Activated CD4-positive, alpha-beta T cell treated with anti-CD3 and anti-CD28 coated beads for 4 hours (primary cell): Measurements from ENCODE around the gene CDKN2B-AS1.

Experiments used
- DNase-seq, 2 donors: peaks; one replicate each; pipeline ENCODE4 v3.0.0-alpha.2; 2020

The CDKN2B-AS1 gene

DNA sequence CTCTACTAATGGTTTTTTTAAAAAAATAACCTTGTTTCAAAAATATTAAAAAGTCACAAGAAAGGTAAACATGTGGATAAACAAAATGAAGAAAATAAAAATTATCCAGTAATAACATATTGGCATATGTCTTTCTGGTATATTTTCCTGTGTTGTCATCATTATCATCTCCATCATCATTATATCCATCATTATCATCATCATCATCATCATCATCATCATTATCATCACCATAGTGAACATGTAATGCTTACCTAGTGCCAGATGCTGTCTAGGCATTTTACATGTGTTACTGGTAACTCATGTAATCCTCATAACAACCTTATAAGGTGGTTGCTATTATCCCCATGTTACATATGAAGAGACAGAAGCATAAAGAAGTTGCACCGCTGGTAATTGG, 126.0 kb downstream of the CDKN2B-AS1 start:
- DNase-seq, result no peak

DNA sequence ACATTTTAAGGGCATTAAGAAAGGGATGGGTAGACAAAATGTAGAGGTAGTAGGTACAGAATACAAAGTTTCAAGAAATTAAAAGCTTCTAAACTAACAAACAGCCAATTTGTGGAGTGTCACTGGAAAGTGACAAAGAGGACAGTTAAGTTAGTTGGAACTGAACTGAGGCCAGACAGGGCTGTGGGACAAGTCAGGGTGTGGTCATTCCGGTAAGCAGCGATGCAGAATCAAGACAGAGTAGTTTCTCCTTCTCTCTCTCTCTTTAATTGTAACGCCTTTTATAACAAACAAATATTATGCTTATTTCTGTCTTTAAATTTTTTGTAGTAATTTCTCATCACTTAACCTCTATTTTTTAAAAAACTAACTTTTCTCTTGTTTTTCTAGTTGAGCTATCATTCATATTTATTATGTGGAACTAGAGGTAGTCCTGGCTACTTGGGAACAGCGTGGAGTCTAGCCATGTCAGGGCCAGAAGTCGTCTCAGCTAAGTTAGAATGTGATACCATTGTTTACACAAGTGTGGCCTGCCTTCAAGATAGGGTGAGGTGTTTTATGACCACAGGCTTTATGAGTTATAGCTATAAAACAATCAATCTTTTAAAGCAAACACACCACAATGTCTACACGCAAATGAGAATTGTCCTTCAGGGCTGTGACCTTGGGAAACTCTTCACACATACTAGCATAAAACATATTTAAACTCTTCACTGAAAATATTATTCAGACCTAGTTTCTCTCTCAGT, 129.8 kb downstream of the CDKN2B-AS1 start:
- no peak for DNase-seq

DNA sequence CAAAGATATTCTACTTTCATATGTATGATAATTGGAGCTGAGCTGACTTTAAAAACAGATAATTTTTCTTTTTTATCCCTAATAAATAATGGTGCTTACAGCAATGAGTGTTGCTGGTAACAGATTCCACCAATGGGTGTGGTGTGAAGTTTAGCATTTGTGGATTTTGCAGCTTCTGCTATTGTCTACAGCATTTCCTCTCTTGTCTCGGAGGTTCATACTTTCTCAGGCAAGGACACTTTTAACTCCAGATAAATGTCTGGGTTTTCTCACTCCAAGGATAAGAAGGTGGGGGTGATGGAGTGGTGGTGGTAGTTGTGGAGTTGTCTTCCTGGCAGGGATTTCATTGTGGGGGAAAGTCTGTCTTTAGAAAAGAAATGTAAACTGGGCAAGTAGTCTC, 134.5 kb downstream of the CDKN2B-AS1 start:
- no peak for DNase-seq

DNA sequence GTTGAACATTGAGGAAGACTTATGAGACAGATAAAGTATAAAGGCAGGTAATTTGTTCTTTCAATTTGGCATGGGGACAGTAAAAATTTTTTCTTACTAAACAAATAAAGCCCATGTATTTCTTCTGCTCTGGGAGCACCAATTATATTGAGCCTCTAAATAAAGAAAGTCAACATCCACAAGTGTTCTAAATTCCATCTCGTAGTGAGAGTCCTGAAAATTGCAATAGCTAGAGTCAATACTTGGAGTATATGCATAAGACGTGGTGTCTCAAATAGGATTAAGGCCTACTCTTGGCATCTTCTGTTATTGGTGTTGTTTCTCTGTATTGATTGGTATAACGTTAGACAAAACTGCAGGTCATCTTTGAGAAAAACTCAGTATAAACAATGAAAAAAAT, 135.0 kb downstream of the CDKN2B-AS1 start:
- no peak for DNase-seq

DNA sequence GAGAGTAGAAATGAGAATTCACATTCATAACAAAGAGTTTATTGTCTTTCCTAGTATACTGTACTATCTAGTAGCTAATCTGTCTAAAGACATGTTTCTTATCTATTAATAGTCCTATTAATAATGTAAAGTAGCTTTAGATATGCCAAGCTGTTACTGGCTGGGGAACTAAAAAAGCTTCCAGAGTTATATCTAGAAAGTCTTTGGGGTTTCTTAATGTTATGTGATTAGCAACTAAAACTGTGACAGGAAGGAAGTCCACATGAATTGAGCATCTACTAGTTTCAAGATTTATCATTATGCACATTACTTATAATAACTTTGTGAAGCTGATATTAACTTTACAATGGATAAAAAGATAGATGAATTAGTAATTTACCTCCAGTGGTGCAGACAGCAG, 137.2 kb downstream of the CDKN2B-AS1 start:
- no peak for DNase-seq

DNA sequence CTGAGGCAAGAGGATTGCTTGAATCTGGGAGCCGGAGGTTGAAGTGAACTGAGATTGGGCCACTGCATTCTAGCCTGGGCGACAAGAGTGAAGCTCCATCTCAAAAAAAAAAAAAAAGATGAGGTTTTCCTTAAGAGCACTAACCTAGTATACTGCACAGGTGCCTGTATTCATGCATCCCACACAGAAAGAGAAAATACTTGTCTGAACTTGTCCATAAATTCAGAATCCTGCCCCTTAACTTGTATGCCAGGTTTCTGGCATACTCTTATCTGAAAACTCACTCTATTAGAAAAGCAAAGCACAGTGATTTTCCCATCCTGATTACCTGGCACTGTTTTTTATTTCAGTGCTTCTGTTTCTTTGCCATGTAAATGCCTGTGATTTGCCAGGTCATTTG, 139.8 kb downstream of the CDKN2B-AS1 start:
- no peak for DNase-seq

DNA sequence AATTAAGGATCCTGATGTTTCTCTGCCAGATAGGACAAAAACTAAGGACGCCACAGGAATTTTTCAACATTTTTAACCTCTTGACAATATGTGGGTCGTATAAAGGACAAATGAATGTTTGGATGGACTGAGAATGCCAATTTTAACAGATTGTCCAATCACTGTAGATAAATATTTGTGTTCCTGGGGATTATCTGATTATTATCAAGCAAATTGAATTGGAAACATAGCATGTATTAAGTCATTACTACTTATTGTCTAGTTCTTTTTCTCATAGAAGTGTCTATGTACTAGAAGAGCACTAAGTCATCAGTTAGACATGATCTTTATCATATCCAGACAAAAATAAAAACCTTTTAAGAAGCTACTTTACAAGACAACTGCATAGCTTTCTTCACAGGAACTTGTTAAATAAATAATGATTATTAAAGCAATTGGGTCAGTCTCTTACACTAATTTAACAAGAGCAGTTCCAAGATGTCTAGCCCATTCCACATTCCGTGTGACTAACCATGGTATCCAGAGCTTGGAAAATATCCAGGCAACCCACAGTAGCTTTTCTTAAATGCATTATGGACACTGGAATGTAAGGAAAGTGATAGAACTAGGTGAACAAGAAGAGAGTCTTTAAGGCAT, 142.0 kb downstream of the CDKN2B-AS1 start:
- DNase-seq, result no peak

DNA sequence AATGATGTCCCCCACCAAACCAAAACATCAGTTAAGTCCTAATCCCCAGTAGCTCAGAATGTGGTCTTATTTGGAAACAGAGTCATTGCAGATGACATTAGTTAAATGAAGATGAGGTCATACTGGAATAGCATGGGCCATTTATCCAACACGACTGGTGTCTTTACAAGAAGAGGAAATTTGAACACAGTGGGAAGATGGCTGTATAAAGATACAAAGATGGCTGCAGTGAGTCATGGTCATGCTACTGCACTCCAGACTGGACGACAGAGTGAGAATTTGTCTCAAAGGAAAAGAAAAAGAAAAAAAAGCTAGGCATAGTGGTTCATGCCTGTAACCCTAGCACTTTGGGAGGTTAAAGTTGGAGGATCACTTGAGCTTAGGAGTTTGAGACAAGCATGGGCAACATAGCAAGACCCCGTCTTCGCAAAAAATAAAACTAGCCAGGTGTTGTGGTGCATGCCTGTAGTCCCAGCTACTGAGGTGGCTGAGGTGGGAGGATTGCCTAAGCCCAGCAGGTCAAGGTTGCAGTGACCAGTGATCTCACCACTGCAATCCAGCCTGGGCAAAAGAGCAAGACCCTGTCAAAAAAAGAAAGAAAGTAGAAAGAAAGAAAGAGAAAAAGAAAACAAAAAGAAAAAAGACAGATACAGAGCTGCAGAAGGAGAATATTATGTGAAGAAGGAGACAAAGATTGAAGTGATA, 144.5 kb downstream of the CDKN2B-AS1 start:
- no peak for DNase-seq

DNA sequence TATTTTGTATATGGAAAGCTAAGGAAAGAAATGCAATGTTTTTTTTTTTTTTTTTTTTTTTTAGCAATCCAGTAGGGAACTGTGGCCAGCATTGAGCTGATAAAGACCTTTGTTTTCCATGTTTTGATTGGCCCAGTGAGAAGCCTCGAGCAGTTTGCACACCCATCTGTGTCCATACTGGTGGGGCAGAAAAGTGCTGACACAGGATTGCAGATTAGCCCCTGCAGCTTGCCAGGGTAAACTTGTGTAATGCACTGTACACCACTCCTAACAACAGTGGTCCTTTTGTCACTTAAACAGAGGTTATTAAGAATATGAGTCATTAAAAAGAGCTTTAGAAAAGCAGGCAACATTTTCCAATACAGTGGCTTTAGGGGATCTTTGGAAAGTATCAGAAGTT, 147.3 kb downstream of the CDKN2B-AS1 start:
- no peak for DNase-seq

DNA sequence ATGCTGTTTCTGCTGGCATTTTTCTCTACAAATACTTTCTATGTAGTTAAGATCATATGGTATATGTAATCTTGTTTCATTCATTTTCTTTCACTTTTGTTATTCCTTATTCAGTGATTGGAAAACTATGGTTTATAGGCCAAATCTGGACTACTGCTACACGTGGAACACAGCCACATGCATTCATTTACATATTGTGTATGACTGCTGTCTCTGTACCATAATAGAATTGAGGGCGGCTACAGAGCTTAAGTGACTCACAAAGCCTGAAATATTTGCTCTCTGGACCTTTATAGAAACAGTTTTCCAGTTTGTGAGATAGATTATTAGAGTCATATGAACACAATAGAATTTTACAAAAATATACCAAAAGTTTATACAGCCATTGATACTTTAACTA, 148.1 kb downstream of the CDKN2B-AS1 start:
- no peak for DNase-seq

DNA sequence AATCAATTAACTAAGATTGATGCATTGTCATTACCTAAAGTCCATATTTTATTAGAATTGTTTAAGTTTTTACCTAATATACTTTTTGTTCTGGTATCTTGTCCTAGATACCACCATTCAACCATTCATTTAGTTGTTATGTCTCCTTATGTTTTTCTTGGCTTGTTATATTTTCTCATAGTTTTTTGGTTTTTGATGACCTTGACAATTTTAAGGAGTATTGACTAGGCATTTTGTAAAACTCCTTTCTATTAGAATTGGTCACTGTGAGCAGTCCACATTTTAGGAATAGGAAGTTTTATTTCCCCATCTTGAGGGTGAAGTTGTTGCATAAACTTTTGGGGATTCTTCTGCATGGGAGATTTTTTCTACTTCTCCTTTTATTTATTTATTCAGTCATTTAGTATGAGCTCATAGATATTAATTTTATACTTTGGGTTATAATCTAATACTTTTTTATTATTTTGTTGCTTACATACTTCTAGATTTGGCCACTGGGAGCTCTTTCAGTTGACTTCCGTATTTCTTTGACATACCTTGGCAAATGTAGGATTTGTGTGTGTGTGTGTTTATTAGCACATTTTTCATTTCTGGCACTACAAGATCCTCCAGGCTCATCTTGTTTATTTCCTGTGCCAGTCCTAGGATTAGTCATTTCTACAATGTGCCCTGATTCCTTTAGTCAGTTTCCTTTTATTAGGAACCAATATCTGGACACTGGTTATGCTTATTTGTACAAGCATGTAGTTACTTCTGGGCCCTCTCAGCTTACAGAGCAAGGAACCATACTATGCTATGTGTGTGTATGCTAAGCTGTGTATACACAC, 149.4 kb downstream of the CDKN2B-AS1 start:
- DNase-seq, result no peak

DNA sequence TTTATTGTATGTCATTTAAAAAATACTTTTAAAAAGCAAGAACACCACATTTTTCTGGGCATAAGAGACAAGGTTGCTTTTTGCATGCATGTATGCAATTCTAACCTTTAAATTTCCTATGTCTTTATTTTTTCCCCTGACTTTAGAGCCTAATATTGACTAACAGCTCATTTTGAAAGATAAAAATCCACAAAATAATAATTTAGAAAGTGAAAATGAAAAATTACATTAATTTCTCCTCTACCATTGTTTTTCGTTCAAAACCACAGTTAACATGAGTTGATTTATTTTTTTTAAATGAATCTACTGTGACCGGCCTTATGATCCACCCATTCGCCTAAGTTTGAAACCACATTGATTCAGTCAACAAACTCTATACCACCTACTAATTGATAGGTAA, 152.0 kb downstream of the CDKN2B-AS1 start:
- no peak for DNase-seq

DNA sequence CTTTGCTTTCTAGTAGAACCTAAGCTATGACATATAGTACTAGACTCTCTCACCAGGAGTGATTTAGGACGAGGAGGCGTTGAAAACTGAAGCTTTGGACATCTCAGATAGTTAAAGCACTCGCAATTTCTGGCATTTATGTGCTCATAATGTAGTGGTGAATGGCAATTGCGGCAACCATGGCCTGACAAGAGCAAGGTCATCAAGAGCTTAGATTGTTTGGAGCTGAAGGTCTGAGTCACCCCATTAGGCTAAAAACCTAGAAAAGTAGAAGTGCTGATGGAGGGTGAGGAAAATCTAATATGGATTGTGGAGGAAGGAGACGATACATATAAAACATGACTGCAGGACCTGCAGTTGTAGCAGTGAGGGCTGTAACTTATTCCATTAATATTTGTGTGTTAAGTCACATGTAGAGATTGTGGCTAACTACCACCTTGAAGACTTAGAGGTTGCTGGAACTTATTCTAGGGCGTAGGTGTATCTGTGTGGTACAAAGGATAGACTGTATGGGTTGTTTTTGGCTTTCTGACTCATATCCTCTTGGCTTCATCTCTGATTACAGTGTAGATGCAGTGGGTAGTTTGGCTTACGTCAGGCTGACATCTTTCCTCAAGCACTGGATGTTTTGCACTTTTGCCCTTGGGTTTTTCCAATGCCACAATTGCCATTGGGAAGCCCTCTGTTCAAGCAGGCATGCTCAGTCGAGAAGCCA, 153.4 kb downstream of the CDKN2B-AS1 start:
- DNase-seq, result no peak

DNA sequence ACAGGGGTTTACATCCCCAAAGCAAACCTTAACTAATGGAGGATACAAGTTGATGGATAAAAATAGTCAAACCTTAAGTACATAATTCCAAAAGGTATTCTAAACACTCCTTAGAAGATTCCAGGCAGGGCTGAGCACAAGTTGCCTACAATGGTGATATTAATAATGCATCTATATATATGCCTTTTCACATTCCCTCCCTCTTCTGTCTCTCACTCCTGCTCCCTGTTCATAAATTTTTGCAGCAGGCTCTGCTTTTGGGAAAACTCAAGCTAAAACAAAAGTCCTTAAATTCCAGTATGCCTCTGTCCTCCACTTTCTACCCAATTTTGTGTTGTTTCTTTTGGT, 153.9 kb downstream of the CDKN2B-AS1 start:
- DNase-seq, result no peak

DNA sequence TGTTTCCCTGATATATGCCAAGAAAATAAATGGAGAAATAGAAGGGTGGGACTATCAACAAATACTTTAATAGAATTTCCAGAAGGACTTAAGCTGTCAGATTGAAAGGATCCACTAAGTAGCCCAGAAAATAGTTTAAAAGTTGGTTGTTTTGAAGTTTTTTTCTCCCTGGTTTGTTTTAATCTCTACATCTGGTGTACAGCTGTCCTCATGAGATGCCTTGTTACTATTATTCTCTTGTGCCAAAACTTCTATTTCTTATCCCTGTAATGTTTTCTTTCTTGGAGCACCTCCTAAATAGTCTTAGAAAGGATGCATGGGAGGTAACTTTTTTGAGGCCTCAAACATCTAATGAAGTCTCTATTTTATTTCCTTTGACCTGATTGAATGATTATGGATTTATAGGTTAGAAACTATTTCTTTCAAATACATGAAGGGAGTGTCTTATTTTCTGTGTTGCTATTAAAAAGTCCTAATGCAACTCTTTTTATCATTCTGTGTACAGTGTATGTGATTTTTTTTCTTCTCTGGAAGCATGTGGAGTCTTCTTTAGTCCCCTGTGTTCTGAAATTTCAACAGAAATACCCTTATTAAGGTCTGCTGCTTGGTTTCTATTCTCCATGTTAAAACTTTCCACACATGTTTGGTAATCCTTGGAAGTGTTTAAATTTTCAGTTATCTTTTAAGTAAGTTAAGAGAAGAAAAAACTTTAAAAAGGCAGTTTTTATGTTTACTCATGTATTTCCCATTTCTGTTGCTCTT, 154.5 kb downstream of the CDKN2B-AS1 start:
- no peak for DNase-seq

DNA sequence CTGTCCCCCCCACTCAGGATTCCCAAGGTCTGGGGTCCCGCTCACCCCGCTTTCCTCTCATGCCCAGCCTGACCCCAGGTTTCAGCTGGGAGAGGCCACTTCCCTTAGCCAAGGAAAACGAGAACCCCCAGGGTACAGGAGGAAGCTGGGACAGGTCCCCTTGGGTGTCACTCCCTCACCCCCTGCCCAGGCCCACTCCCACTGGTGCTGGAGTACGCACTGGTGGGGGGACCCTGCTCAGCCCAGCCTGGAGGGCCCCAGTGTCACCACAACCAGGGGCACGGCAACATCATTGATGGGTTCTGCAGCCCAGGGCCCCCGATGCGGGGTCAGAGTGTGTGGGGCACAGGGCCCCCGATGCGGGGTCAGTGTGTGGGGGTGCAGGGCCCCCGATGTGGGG, 159.5 kb downstream of the CDKN2B-AS1 start:
- no peak for DNase-seq

DNA sequence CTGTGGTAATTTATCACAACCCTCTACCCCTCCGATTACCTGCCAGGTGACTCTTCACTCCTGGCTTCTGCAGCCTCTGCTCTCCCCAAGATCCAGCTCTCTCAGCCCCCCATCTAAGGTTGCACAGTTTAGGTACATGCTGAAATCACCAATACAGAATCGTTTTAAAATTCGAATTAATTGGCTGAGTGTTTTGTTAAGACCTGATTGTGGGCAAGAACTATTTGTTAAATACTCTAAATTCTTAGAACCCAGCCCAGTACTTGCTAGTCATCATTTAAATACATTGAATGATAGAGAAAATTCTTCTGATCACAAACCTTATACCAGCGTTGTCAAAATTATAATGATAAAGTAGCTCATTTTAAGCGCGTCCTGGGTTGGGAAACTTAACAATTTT, 162.0 kb downstream of the CDKN2B-AS1 start:
- DNase-seq, result no peak

DNA sequence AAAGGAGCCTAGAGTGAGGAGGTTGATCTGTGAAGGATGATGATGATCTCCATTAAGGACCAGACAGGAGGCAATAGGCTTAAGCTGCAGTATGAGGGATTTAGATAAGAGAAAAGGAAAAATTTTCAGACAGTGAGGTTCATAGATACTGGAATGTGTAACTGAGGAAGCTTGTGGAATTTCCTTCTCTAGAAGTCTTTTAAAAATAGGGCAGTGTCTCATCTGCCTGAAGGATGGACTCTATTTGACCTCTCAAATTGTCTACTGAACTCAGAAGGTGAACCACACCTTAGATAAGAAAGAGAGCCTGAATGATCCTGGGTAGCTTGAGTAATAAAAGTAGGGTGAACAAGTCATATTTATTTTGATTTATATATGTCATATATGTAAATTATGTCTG, 162.7 kb downstream of the CDKN2B-AS1 start:
- no peak for DNase-seq

DNA sequence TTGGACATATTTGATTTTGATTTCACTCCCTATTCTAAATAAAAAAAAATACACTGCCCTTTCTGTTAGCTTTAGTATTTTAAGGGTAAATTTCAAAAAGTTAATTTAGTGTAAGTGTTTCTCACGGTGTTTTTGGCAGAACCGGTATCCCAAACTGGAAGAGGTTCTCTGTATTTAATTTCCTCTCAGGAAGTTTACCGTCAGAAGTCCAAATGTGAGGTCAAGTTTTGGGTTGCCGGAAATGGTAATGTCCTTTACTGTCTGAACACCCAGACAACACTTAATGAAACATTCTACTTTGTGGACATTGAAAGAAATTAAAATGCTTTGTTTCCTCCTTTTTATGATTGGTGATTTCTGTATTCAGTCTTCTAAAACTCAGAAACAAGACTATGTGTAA, 163.2 kb downstream of the CDKN2B-AS1 start:
- DNase-seq, result no peak

DNA sequence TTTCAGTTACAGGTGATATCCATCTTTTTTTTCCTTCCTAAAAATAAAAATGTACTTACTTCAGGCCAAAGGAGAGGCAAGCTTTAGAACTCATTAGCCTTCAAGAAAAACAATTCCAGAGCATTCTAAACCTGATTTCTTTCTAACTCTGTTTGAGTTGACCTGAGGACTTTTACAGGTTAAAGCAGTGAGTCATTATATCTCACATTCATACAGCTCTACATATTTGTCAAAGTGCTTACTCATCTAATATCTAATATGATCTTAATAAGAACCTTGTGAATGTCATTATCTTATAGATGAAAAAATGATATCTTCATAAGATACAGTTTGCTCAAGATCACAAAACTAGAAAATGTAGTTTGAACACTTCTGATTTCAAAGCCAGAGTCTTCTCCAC, 163.7 kb downstream of the CDKN2B-AS1 start:
- DNase-seq, result no peak

DNA sequence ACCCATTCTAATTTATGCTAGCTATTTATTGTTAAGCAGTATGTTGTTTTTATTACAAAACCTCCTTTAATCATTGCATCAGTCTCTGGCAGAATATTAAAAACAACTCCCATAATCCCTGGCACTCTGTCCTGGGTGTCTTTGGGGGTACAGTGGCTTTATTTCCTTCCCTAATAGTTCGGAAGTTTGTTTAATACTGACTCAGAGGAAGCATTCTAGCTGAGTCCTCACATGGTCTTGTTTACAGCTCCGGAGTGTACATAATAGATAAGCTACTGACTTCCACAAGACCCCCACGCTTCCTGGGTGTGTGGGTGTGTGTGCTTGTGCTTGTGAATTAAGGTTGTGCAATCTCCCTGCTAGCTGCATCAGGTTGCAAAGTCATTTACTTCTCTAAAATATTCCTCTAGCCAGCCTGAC, 164.3 kb downstream of the CDKN2B-AS1 start:
- DNase-seq, result no peak

DNA sequence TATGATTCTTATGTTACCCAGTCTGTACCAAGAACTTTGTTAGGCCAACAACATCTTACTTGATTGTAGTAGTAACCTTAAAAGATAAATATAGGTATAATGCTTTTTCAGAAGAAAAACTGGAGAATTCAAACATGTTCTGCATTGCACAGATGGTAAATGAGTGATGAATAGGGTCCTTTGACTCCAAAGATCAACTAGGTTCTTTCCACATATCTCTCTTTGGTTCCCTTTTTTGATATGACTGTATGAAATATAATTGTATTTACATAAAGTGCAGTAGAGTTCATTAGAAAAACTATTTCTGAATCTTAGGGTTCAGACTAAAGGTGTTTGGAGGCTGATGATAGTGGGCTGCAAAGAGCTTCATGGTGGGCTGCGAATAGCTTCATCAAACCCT, 165.0 kb downstream of the CDKN2B-AS1 start:
- DNase-seq, result no peak
